Peyer's patch (tissue), 4 donors: Measurements from ENCODE around the gene CRTAC1.

Experiments used
- POLR2A ChIP-seq, 2 donors: fragments of 450-650 bp; IDR thresholded peaks; one replicate each; pipeline ENCODE4 v1.5.1; 2017; ENCODE audit warnings: antibody characterized with exemption in 2 of 2, mild to moderate bottlenecking in 2 of 2, moderate library complexity in 2 of 2
- TF ChIP-seq, protein P1 (sequence below), 6 experiments: fragments of 450-650 bp in 4 of 6; fragments of 200-600 bp in 2 of 6; sonication (generic) in 1 of 6; IDR thresholded peaks; one replicate each; pipeline ENCODE4 v1.5.1; 2017 to 2019; ENCODE audit warnings: antibody characterized with exemption in 6 of 6, mild to moderate bottlenecking in 3 of 6, moderate library complexity in 1 of 6

DNA sequence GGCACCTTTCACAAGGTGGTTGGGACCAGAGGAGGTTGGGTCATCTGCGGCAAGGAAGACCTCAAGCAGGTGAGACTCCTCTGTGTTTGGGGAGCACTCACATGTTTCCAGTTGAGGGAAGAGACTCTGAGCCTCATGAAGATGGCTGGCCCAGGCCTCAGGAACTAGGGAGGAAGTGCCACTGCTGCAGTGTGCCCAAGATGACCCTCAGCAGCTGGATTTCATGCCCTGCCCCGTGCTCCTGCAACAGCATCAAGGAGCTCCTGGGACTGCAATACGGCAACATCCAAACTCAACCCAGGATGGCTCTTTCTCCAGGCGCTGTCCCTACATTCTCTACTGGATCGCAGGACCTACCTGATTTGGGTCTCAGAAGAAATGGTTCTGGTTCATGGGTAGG lies 106.9 kb downstream of the CRTAC1 start:
- TF ChIP-seq, protein P1, sequence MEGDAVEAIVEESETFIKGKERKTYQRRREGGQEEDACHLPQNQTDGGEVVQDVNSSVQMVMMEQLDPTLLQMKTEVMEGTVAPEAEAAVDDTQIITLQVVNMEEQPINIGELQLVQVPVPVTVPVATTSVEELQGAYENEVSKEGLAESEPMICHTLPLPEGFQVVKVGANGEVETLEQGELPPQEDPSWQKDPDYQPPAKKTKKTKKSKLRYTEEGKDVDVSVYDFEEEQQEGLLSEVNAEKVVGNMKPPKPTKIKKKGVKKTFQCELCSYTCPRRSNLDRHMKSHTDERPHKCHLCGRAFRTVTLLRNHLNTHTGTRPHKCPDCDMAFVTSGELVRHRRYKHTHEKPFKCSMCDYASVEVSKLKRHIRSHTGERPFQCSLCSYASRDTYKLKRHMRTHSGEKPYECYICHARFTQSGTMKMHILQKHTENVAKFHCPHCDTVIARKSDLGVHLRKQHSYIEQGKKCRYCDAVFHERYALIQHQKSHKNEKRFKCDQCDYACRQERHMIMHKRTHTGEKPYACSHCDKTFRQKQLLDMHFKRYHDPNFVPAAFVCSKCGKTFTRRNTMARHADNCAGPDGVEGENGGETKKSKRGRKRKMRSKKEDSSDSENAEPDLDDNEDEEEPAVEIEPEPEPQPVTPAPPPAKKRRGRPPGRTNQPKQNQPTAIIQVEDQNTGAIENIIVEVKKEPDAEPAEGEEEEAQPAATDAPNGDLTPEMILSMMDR (IDR thresholded peaks at IDR 0.05), result no peak
- TF ChIP-seq POLR2A (IDR thresholded peaks at IDR 0.05), result no peak
